ENCODE results near the gene GPR27.

Gene GPR27

DNA sequence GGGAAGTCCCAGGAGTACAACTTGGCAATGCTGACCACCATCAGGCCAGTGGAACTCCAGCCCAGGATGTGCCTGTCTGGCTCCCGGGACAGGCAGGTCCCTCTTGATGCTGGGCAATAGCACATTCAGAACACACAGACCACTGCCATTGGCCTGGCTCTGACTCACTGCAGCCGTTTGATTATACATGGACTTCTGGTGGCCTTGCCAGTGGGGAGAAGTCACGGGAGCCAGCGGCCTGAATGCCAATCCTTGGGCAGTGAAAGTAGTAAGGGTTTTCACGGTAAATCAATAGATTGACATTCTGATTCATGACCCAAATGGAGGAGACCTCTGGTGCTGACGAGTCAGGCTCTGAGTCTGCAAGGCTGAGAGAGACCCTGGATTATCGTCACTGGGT is 43.8 kb downstream of the GPR27 start:
- no peak for TF ChIP-seq POU2F2 (IDR thresholded peaks at IDR 0.05; ENCODE audit: low read depth, low read length)
- no peak for TF ChIP-seq POLR2A (IDR thresholded peaks at IDR 0.05; ENCODE audit: low read depth, low read length)
- no peak for TF ChIP-seq POLR2AphosphoS5 (IDR thresholded peaks at IDR 0.05; ENCODE audit: low read depth, low read length)
- no peak for TF ChIP-seq PAX5 (IDR thresholded peaks at IDR 0.05; ENCODE audit: insufficient read depth, low read length, severe bottlenecking)
- TF ChIP-seq SPI1 (IDR thresholded peaks at IDR 0.05; ENCODE audit: low read depth, low read length): no peak
- TF ChIP-seq TAF1 (IDR thresholded peaks at IDR 0.05; ENCODE audit: low read depth, low read length): no peak
- no peak for FAIRE-seq

DNA sequence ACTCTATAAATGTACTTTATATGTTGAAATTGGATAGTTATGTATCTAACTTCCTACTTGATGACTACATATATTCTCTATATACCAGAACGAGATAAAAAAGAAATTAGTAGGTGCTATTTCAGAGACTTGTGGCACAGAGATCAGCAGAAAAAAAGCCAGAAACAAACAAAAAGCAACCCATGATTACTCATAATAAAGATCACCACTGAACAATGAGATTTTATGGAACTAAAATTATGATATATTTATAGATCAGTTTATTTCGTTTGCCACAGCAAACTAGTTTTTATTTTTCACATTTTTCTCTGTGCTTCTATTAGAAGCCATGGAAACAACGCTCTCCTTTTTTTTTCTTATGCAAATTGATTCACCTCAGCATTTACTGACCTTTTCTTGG is 46.4 kb downstream of the GPR27 start:
- FAIRE-seq (no peak), DNase-seq (ENCODE audit: insufficient read length, low spot score) (no peak)
- TF ChIP-seq TAF1 (IDR thresholded peaks at IDR 0.05; ENCODE audit: low read depth, low read length) (no peak), POLR2AphosphoS5 (IDR thresholded peaks at IDR 0.05; ENCODE audit: low read depth, low read length) (no peak), POLR2A (IDR thresholded peaks at IDR 0.05; ENCODE audit: low read depth, low read length) (no peak), POU2F2 (IDR thresholded peaks at IDR 0.05; ENCODE audit: low read depth, low read length) (no peak), PAX5 (IDR thresholded peaks at IDR 0.05; ENCODE audit: insufficient read depth, low read length, severe bottlenecking) (no peak), SPI1 (IDR thresholded peaks at IDR 0.05; ENCODE audit: low read depth, low read length) (no peak)

More for the DNA sequence above, 43.8 kb downstream of the GPR27 start:
- no peak for DNase-seq (ENCODE audit: insufficient read length, low spot score)

DNA sequence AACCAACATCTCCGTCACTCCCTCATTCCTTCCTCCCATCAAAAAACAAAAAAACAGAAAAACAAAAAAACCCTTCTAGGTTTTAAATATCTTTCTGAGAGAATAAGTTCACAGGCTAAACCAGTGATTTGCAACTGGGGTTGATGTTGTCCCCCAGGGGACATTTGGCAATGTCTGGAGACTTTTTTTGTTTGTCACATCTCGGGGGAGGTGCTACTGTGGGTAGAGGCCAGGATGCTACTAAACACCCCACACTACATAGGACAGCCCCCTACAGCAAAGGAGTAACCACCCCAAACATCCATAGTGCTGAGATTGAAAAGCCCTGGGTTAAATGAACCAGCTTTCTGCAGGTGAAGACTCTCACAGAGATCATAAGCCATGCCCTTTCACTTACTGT is 48.3 kb downstream of the GPR27 start:
- TF ChIP-seq TAF1 (IDR thresholded peaks at IDR 0.05; ENCODE audit: low read depth, low read length) (no peak), POLR2A (IDR thresholded peaks at IDR 0.05; ENCODE audit: low read depth, low read length) (no peak)
- no peak for DNase-seq (ENCODE audit: insufficient read length, low spot score)
- no peak for FAIRE-seq

DNA sequence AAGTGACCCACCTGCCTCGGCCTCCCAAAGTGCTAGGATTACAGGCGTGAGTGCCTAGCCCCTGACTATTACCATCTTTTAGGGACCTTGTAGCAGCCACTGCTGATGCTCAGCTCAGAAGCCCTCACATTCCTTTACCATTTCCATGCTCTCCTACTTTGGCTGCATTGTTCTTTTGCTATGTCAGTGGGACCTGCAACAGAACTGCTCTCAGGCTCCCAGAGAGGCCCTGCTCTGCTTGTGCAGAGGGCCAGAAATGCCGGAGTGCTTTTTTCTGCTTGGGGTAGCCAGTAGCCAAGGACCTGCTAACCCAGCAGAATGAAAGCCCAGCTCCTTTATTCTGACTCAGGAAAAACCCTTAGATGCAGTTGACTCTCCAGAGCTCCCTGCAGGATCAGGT is 49.6 kb downstream of the GPR27 start:
- no peak for TF ChIP-seq POLR2A (IDR thresholded peaks at IDR 0.05; ENCODE audit: low read depth, low read length)
- TF ChIP-seq TAF1 (IDR thresholded peaks at IDR 0.05; ENCODE audit: low read depth, low read length): no peak
- no peak for TF ChIP-seq PAX5 (IDR thresholded peaks at IDR 0.05; ENCODE audit: insufficient read depth, low read length, severe bottlenecking)
- DNase-seq (ENCODE audit: insufficient read length, low spot score) (no peak), FAIRE-seq (no peak)

DNA sequence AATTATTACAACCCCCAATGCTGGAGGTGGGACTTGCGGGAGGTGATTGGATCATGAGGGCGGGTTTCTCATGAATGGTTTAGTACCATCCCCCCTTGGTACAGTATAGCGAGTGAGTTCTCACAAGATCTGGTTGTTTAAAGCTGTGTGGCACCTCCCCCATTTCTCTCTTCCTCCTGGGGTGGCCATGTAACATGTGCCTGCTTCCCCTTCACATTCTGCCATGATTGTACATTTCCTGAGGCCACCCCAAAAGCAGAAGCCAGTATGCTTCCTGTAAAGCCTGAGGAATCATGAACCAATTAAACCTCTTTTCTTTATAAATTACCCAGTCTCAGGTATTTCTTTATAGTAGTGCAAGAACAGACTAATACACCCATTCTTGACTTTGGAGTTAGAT is 51.5 kb downstream of the GPR27 start:
- DNase-seq (ENCODE audit: insufficient read length, low spot score) (no peak), FAIRE-seq (no peak)
- TF ChIP-seq POLR2A (IDR thresholded peaks at IDR 0.05; ENCODE audit: low read depth, low read length): no peak
- TF ChIP-seq POLR2AphosphoS5 (IDR thresholded peaks at IDR 0.05; ENCODE audit: low read depth, low read length): no peak
- TF ChIP-seq POU2F2 (IDR thresholded peaks at IDR 0.05; ENCODE audit: low read depth, low read length): no peak
- TF ChIP-seq SPI1 (IDR thresholded peaks at IDR 0.05; ENCODE audit: low read depth, low read length): no peak
- no peak for TF ChIP-seq PAX5 (IDR thresholded peaks at IDR 0.05; ENCODE audit: insufficient read depth, low read length, severe bottlenecking)
- no peak for TF ChIP-seq TAF1 (IDR thresholded peaks at IDR 0.05; ENCODE audit: low read depth, low read length)

DNA sequence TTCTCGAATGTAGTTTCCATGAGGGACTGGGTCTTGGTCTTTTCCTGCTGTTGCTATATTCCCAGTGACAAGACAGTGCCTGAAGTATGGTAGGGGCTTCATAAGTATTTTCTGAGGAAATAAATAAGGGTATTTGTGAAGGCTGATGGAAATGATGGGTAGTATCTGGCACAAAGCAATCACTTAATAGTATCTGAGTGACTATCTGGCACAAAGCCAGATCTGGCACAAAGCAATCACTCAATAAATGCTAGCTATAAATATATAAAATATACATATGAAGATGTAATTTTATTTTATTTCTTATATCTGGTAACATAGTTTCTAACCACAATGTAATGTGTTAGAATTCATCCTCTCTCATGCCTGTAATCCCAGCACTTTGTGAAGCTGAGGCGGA is 52.0 kb downstream of the GPR27 start:
- no peak for TF ChIP-seq POLR2A (IDR thresholded peaks at IDR 0.05; ENCODE audit: low read depth, low read length)
- TF ChIP-seq POLR2AphosphoS5 (IDR thresholded peaks at IDR 0.05; ENCODE audit: low read depth, low read length): no peak
- TF ChIP-seq SPI1 (IDR thresholded peaks at IDR 0.05; ENCODE audit: low read depth, low read length): no peak
- no peak for TF ChIP-seq POU2F2 (IDR thresholded peaks at IDR 0.05; ENCODE audit: low read depth, low read length)
- no peak for TF ChIP-seq PAX5 (IDR thresholded peaks at IDR 0.05; ENCODE audit: insufficient read depth, low read length, severe bottlenecking)
- no peak for TF ChIP-seq TAF1 (IDR thresholded peaks at IDR 0.05; ENCODE audit: low read depth, low read length)
- FAIRE-seq: no peak
- DNase-seq (ENCODE audit: insufficient read length, low spot score): no peak
